B cell (primary cell): ENCODE results near the gene CPNE5.

Experiments
- CTCF ChIP-seq: fragments of 200-600 bp; IDR thresholded peaks from one replicate; pipeline ENCODE4 v1.8.0; 2022; ENCODE audit warnings: antibody characterized with exemption, mild to moderate bottlenecking
- EZH2 ChIP-seq: IDR thresholded peaks from 2 replicates; pipeline ENCODE4 v1.6.1; 2012; ENCODE audit warnings: borderline replicate concordance, low read depth, mild to moderate bottlenecking, moderate library complexity, low read length; ENCODE audit not compliant: insufficient read depth, poor library complexity, severe bottlenecking

DNA sequence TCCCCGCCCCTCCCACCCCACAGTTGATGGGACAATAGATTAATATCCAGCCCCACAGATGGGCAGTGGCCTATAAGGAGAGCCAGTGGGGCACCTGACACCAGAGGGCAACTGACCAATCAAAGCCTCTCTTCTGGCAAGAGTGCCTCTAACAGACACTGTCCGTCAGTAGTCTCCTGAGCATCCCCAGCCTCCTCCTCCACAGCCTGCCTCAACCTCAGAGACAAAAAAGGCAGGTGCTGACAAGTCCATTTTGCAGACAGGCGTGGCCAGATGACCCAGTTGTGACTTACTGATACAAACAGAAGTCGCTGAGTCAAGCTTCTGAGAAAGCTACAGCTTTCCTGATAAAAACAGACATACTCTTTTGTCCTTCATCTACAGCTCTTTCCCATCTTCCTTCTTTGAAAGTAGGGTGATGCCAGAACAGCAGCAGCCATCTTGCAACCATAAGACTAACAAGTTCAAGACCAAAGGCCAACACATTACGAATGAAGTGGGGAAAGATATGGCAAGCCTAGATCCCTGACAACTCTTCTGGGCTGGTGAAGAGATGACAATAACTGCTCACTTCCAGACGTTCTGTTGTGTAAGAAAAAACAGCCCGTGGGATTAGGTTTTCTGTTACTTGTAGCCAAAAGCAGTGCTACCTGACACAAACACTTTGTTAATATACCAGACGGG is 23.1 kb upstream of the CPNE5 start:
- TF ChIP-seq CTCF (no peak), EZH2 (no peak)
